Sigmoid colon (tissue), 7 donors: ENCODE data around the gene BSG. TPM values are rescaled to one million over a fixed set of nuclear protein-coding genes. Genes with fewer than 3 reads are reported as not detected.
A peak's percentile ranks its signal among the peaks of the same experiment; 100 is the strongest.

Experiments used
- DNase-seq: peaks from one replicate; pipeline ENCODE4 v3.0.0-alpha.2; 2019
- H3K27ac ChIP-seq, 4 donors: fragments of 200-600 bp; sonication (generic); one replicate each; pipeline ENCODE4 v1.5.1; 2016 to 2019; ENCODE audit warnings: mild to moderate bottlenecking in 1 of 4
- H3K27me3 ChIP-seq, 3 donors: fragments of 200-600 bp; sonication (generic); one replicate each; pipeline ENCODE4 v1.5.1; 2019; ENCODE audit warnings: mild to moderate bottlenecking in 1 of 3
- H3K36me3 ChIP-seq, 4 donors: fragments of 200-600 bp; sonication (generic); one replicate each; pipeline ENCODE4 v1.5.1; 2016 to 2019
- H3K4me1 ChIP-seq, 4 donors: fragments of 200-600 bp; sonication (generic); one replicate each; pipeline ENCODE4 v1.5.1; 2017 to 2019
- H3K4me3 ChIP-seq, 4 donors: fragments of 200-600 bp; sonication (generic); one replicate each; pipeline ENCODE4 v1.5.1; 2017 to 2019; ENCODE audit warnings: mild to moderate bottlenecking in 2 of 4, moderate library complexity in 1 of 4
- H3K9me3 ChIP-seq, 4 donors: fragments of 200-600 bp in 3 of 4; sonication (generic) in 3 of 4; one replicate each; pipeline versions ENCODE4 v1.5.1 to v1.6.1; 2013 to 2019
- CTCF ChIP-seq, 4 experiments: fragments of 450-650 bp in 3 of 4; fragments of 200-600 bp in 1 of 4; IDR thresholded peaks; one replicate each; pipeline ENCODE4 v1.5.1; 2016 to 2019; ENCODE audit warnings: antibody characterized with exemption in 4 of 4, mild to moderate bottlenecking in 3 of 4, moderate library complexity in 2 of 4
- EP300 ChIP-seq, 4 donors: sonication (generic); formaldehyde crosslinking; IDR thresholded peaks; one replicate each; pipeline ENCODE4 v1.6.1; 2017; ENCODE audit warnings: antibody characterized with exemption in 4 of 4
- POLR2A ChIP-seq, 2 donors: fragments of 450-650 bp; IDR thresholded peaks; one replicate each; pipeline ENCODE4 v1.6.1; 2016; ENCODE audit warnings: antibody characterized with exemption in 2 of 2, mild to moderate bottlenecking in 2 of 2, moderate library complexity in 2 of 2
- POLR2AphosphoS5 ChIP-seq, 4 donors: sonication (generic); formaldehyde crosslinking; IDR thresholded peaks; one replicate each; pipeline ENCODE4 v1.6.1; 2017; ENCODE audit warnings: antibody characterized with exemption in 4 of 4
- WGBS, 2 donors: extraction: QIAGEN DNeasy Blood & Tissue Kit; methylation state at CpG; one replicate each; pipeline ENCODE4 v1.1.7; 2013; 5-methylcytosine and 5-hydroxymethylcytosine counted together
- intact Hi-C: fragments of 100-400 bp; cut with DNase I; formaldehyde crosslinking; loops from one replicate; pipeline ENCODE4 v1.15.1; 2023
- polyA plus RNA-seq, 3 donors: library from polyadenylated mRNA; stranded (reverse); fragments of 200-250 nt; gene quantifications; one replicate each; pipeline ENCODE4 v1.2.3, GENCODE V29; 2013
- total RNA-seq, 4 donors: library from RNA; depleted of rRNA; stranded (reverse); fragments of >200 nt; gene quantifications; one replicate each; pipeline ENCODE4 v1.1.0, GENCODE V29; 2016
- donor health status: healthy with polysubstance abuse.
- donor health status: Bipolar disorder and iron deficiency.
- donor health status: healthy.

Gene BSG
- 100 to 1,000 TPM; 423 to 500 (median 482) TPM for total RNA-seq
- 100 to 1,000 TPM; 218 to 715 (median 309) TPM for polyA plus RNA-seq

- Histone ChIP-seq H3K4me3 (peak within 1 kb of the TSS; percentile 98 to 100 (median 100)), H3K36me3 (peaks cover 0 to under 1% (median 0%) of the 10 kb centered on the region in 4 donors), H3K4me1 (peaks cover 0 to 65% (median 54%) of the 10 kb centered on the region in 4 donors), H3K27ac (peak within 1 kb of the TSS; percentile 96 to 98 (median 97)), H3K9me3 (no peaks in the 10 kb centered on the region), H3K27me3 (no peaks in the 10 kb centered on the region)
- TF ChIP-seq POLR2AphosphoS5 (IDR thresholded peaks at IDR 0.05) = peak; percentile 93 to 99 (median 98)
- TF ChIP-seq EP300 (IDR thresholded peaks at IDR 0.05) = peak in 1 of 4 donors; percentile 58
- peak; percentile 74 to 83 for TF ChIP-seq POLR2A (IDR thresholded peaks at IDR 0.05)
- TF ChIP-seq CTCF (IDR thresholded peaks at IDR 0.05) = no peak
- WGBS, 2 donors = 1% methylated on average over 79 of the region's 79 CpGs
- DNase-seq = peak; percentile 99
- intact Hi-C loops = loop anchor here (1.0 to 10.0 kb wide), 2 partner anchors 39 to 693 kb away; partner anchors contain the start of gene CIRBP
Observed at GRCh38 chr19:572140-572742, at the start of gene BSG. Gene BSG, plus strand, starts transcription at chr19:572596. Its CDS starts 39 bp downstream, at chr19:572635.

- Histone ChIP-seq H3K27ac (no peak overlapping the region), H3K9me3 (no peaks in the 10 kb centered on the region), H3K4me1 (peaks cover 0 to 6% (median 0%) of the 10 kb centered on the region in 4 donors), H3K4me3 (no peak overlapping the region), H3K36me3 (peaks cover 0 to 10% (median 0%) of the 10 kb centered on the region in 4 donors), H3K27me3 (peaks cover 0 to 17% (median 6%) of the 10 kb centered on the region in 3 donors)
- intact Hi-C loops = no loop called here
- no peak for DNase-seq
- 95 to 97% methylated on average over 12 of the region's 12 CpGs for WGBS, 2 donors
- TF ChIP-seq CTCF (IDR thresholded peaks at IDR 0.05) = no peak
Observed at GRCh38 chr19:522726-523125, 49.7 kb upstream of the BSG start.

GRCh38 chr19:524062-524674, 48.2 kb upstream of the BSG start:
- peak; percentile 67 for DNase-seq
- 62 to 71% methylated on average over 29 of the region's 29 CpGs for WGBS, 2 donors

GRCh38 chr19:525029-525428, 47.4 kb upstream of the BSG start:
- TF ChIP-seq POLR2A (IDR thresholded peaks at IDR 0.05) (no peak), POLR2AphosphoS5 (IDR thresholded peaks at IDR 0.05) (no peak), CTCF (IDR thresholded peaks at IDR 0.05) (no peak), EP300 (IDR thresholded peaks at IDR 0.05) (no peak)
- intact Hi-C loops = no loop called here
- H3K4me1 ChIP-seq = no peaks in the 10 kb centered on the region
- peaks cover 0 to 3% (median 0%) of the 10 kb centered on the region in 4 donors for H3K36me3 ChIP-seq
- DNase-seq = no peak
- WGBS, 2 donors = 76 to 78% methylated on average over 18 of the region's 18 CpGs
- no peaks in the 10 kb centered on the region for H3K9me3 ChIP-seq
- peaks cover 0 to 17% (median 6%) of the 10 kb centered on the region in 3 donors for H3K27me3 ChIP-seq
- no peak overlapping the region for H3K4me3 ChIP-seq
- no peak overlapping the region for H3K27ac ChIP-seq

More at GRCh38 chr19:524062-524674, 48.2 kb upstream of the BSG start:
- Histone ChIP-seq H3K9me3 (no peaks in the 10 kb centered on the region), H3K36me3 (peaks cover 0 to 10% (median 0%) of the 10 kb centered on the region in 4 donors), H3K27ac (no peak overlapping the region), H3K4me3 (no peak overlapping the region), H3K4me1 (no peaks in the 10 kb centered on the region), H3K27me3 (peaks cover 0 to 17% (median 6%) of the 10 kb centered on the region in 3 donors)
- intact Hi-C loops = no loop called here
- TF ChIP-seq POLR2AphosphoS5 (IDR thresholded peaks at IDR 0.05) (no peak), CTCF (IDR thresholded peaks at IDR 0.05) (no peak), EP300 (IDR thresholded peaks at IDR 0.05) (no peak), POLR2A (IDR thresholded peaks at IDR 0.05) (no peak)
